ENCODE data around the gene OR5B12.

DNA sequence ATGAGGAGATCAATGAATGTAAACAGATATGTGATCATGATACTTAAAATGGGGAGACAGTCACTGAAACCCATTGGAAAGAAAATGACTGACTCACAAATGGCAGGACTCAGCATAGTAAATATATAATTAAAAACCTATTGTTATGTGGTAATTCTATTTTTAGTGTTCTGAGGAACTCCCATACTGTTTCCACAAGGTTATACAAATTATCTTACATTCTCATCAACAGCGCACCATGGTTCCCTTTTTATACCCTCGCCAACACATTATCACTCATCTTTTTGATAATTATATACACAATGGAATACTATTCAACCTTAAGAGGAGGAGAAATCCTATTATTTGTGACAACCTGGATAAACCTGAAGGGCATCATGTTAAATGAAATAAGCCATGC lies 48.8 kb upstream of the OR5B12 start:
- no peak for TF ChIP-seq EZH2 (IDR thresholded peaks at IDR 0.05; ENCODE audit: borderline replicate concordance, low read length)
- TF ChIP-seq, protein P1, sequence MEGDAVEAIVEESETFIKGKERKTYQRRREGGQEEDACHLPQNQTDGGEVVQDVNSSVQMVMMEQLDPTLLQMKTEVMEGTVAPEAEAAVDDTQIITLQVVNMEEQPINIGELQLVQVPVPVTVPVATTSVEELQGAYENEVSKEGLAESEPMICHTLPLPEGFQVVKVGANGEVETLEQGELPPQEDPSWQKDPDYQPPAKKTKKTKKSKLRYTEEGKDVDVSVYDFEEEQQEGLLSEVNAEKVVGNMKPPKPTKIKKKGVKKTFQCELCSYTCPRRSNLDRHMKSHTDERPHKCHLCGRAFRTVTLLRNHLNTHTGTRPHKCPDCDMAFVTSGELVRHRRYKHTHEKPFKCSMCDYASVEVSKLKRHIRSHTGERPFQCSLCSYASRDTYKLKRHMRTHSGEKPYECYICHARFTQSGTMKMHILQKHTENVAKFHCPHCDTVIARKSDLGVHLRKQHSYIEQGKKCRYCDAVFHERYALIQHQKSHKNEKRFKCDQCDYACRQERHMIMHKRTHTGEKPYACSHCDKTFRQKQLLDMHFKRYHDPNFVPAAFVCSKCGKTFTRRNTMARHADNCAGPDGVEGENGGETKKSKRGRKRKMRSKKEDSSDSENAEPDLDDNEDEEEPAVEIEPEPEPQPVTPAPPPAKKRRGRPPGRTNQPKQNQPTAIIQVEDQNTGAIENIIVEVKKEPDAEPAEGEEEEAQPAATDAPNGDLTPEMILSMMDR (conservative IDR thresholded peaks at IDR 0.05 in 1 of 2, IDR thresholded peaks at IDR 0.05 in 1 of 2; ENCODE audit: extremely low read depth in 1 of 2, insufficient read depth in 1 of 2, low read depth in 1 of 2, low read length in 2 of 2): no peak
